Measurements from ENCODE around the gene ANO10. TPM values are rescaled to one million over a fixed set of nuclear protein-coding genes. Genes with fewer than 3 reads are reported as not detected.
A peak's percentile ranks its signal among the peaks of the same experiment; 100 is the strongest.
"Not testable (repeated sequence)": the region's sequence is repeated elsewhere in the genome, so short reads cannot be mapped to it uniquely, and the experiment has no call there.

The ANO10 gene
- 17.2 TPM for total RNA-seq (2013)
- polyA plus RNA-seq (10 to 100 TPM; 11.2 to 24.8 (median 21.6) TPM), polyA minus RNA-seq (10.1 and 11.6 TPM in 2 replicates), total RNA-seq (9.6 to 29.7 (median 23.5) reads per million in 11 experiments)

DNA sequence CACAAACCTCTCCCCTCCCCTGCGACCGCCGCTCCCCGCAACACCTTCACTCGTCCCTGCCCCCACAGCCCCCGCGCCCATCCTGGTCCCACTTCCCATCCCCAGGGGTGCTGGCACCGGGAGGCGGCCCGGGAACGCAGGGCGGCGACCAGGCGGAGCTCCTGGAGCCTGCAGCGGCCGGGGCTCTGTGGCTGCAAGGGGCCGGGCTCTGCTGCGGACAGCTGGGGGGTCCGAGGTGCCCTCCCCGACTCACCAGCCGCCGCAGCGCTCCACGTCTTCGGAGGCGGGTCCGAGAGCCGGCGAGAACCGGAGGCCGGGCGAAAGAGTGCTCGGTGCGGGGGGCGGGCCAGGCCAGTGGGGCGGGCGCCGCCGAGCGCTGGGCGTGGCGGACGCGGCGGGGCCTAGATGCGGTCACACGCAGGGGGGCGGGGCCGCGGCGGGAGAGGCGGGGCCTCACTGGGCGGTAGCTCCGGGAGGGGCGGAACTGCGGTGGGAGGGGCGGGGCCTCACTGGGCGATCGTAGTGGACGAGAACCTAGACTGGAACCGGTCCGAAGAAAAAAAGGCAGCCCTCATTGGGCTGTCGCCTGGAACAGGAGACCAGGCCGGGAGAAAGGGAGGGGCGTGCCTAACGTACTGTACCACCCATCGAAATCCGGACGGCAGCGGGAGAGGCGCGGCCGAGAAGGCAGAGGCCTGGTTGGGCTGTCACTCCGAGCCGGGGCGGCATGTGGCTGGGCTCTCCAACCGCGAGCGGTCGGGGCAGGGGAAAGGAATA, at the start of gene ANO10:
Gene ANO10, minus strand, starts transcription at position 356 of the 777 bp plus-strand sequence. CDS start 16,159 bp downstream, outside the sequence.
- Histone ChIP-seq H4K20me1 (ENCODE audit: insufficient read depth, low read length) (no peaks in the 10 kb centered on the region), H2AFZ (ENCODE audit: insufficient read depth, low read depth, low read length, poor library complexity, severe bottlenecking) (peak within 1 kb of the TSS; percentile 98), H3K27ac (ENCODE audit: low read depth in 1 of 2, low read length in 2 of 2) (peak within 1 kb of the TSS; percentile 71 to 78), H3K79me2 (ENCODE audit: insufficient read depth, low read length) (peaks cover 25% of the 10 kb centered on the region), H3K4me3 (replicated peaks in 1 of 3; ENCODE audit: low read depth in 2 of 3, low read length in 3 of 3) (peak within 1 kb of the TSS; percentile 76 to 92 (median 79)), H3K4me2 (replicated peaks; ENCODE audit: extremely low read depth, low read length, poor library complexity, severe bottlenecking) (peak within 1 kb of the TSS; percentile 88), H3K9ac (ENCODE audit: insufficient read depth, low read length, poor library complexity, severe bottlenecking) (peak within 1 kb of the TSS; percentile 86), H3K4me1 (ENCODE audit: control insufficient read depth in 1 of 2, insufficient read depth in 2 of 2, low read length in 2 of 2) (peaks cover 20 to 35% of the 10 kb centered on the region in 2 donors), H3K9me3 (replicated peaks in 1 of 2; ENCODE audit: control insufficient read depth in 1 of 2, insufficient read depth in 1 of 2, low read length in 2 of 2) (no peaks in the 10 kb centered on the region), H3K27me3 (ENCODE audit: control insufficient read depth in 2 of 2, insufficient read depth in 2 of 2, low read length in 2 of 2) (no peaks in the 10 kb centered on the region), H3K36me3 (replicated peaks in 1 of 2; ENCODE audit: control insufficient read depth in 1 of 2, insufficient read depth in 2 of 2, low read length in 2 of 2) (no peaks in the 10 kb centered on the region)
- Mint-ChIP-seq H3K9me3 (peaks cover 0 to 3% (median 0%) of the 10 kb centered on the region in 7 donors), H3K27ac (peak within 1 kb of the TSS; percentile 90 to 95 (median 92)), H3K27me3 (ENCODE audit: low read depth in 3 of 3) (peaks cover 0 to 4% (median 2%) of the 10 kb centered on the region in 3 donors), H3K4me3 (peak within 1 kb of the TSS; percentile 92 to 97), H3K36me3 (peaks cover 1 to 4% of the 10 kb centered on the region in 2 donors), H3K4me1 (peaks cover 35% of the 10 kb centered on the region)
- intact Hi-C loops (cut with micrococcal nuclease) = loop anchor here (2.0 to 10.0 kb wide), 4 partner anchors 65 to 1017 kb away; partner anchors contain the start of genes ABHD5 (in 1 of the 2) and NKTR (in 1 of the 2)
- TF ChIP-seq, protein P1, sequence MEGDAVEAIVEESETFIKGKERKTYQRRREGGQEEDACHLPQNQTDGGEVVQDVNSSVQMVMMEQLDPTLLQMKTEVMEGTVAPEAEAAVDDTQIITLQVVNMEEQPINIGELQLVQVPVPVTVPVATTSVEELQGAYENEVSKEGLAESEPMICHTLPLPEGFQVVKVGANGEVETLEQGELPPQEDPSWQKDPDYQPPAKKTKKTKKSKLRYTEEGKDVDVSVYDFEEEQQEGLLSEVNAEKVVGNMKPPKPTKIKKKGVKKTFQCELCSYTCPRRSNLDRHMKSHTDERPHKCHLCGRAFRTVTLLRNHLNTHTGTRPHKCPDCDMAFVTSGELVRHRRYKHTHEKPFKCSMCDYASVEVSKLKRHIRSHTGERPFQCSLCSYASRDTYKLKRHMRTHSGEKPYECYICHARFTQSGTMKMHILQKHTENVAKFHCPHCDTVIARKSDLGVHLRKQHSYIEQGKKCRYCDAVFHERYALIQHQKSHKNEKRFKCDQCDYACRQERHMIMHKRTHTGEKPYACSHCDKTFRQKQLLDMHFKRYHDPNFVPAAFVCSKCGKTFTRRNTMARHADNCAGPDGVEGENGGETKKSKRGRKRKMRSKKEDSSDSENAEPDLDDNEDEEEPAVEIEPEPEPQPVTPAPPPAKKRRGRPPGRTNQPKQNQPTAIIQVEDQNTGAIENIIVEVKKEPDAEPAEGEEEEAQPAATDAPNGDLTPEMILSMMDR (IDR thresholded peaks at IDR 0.05) = no peak
- DNase-seq = peak; percentile 97 to 99 (median 99)
- WGBS (ENCODE audit: insufficient coverage) = 0% methylated on average over 70 of the region's 80 CpGs

- no peaks in the 10 kb centered on the region for H3K9me3 ChIP-seq (replicated peaks in 1 of 2; ENCODE audit: control insufficient read depth in 1 of 2, insufficient read depth in 1 of 2, low read length in 2 of 2)
- DNase-seq = no peak
- WGBS (ENCODE audit: insufficient coverage) = 100% methylated on average over 1 of the region's 5 CpGs
- no peak overlapping the region for H2AFZ ChIP-seq (ENCODE audit: insufficient read depth, low read depth, low read length, poor library complexity, severe bottlenecking)
- no peaks in the 10 kb centered on the region for H4K20me1 ChIP-seq (ENCODE audit: insufficient read depth, low read length)
- H3K36me3 ChIP-seq (replicated peaks in 1 of 2; ENCODE audit: control insufficient read depth in 1 of 2, insufficient read depth in 2 of 2, low read length in 2 of 2) = no peaks in the 10 kb centered on the region
- TF ChIP-seq, protein P1 (IDR thresholded peaks at IDR 0.05) = no peak
- no peak overlapping the region for H3K4me3 Mint-ChIP-seq
- H3K9me3 Mint-ChIP-seq = no peaks in the 10 kb centered on the region
- intact Hi-C loops (cut with micrococcal nuclease) = no loop called here
- H3K79me2 ChIP-seq (ENCODE audit: insufficient read depth, low read length) = no peaks in the 10 kb centered on the region
- H3K4me2 ChIP-seq (replicated peaks; ENCODE audit: extremely low read depth, low read length, poor library complexity, severe bottlenecking) = no peak overlapping the region
- H3K9ac ChIP-seq (ENCODE audit: insufficient read depth, low read length, poor library complexity, severe bottlenecking) = no peak overlapping the region
- no peaks in the 10 kb centered on the region for H3K27me3 ChIP-seq (ENCODE audit: control insufficient read depth in 2 of 2, insufficient read depth in 2 of 2, low read length in 2 of 2)
- peaks cover 0 to 5% (median 2%) of the 10 kb centered on the region in 3 donors for H3K27me3 Mint-ChIP-seq (ENCODE audit: low read depth in 3 of 3)
- H3K4me3 ChIP-seq (replicated peaks in 1 of 3; ENCODE audit: low read depth in 2 of 3, low read length in 3 of 3) = no peak overlapping the region
- H3K27ac Mint-ChIP-seq = no peak overlapping the region
- no peaks in the 10 kb centered on the region for H3K4me1 Mint-ChIP-seq
- no peaks in the 10 kb centered on the region for H3K36me3 Mint-ChIP-seq
- H3K4me1 ChIP-seq (ENCODE audit: control insufficient read depth in 1 of 2, insufficient read depth in 2 of 2, low read length in 2 of 2) = peaks cover 0 to under 1% of the 10 kb centered on the region in 2 donors
- H3K27ac ChIP-seq (ENCODE audit: low read depth in 1 of 2, low read length in 2 of 2) = no peak overlapping the region
Measured at GRCh38 chr3:43670635-43671522, 49.1 kb upstream of the ANO10 start.

DNA sequence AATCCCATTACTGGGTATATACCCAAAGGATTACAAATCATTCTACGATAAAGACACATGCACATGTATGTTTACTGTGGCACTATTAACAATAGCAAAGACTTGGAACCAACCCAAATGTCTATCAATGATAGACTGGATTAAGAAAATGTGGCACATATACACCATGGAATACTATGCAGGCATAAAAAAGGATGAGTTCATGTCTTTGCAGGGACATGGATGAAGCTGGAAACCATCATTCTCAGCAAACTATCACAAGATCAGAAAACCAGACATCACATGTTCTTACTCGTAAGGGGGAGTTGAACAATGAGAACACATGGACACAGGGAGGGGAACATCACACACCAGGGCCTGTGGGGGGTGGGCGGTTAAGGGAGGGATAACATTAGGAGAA, 43.2 kb upstream of the ANO10 start:
- H3K27ac Mint-ChIP-seq; H3K36me3 ChIP-seq (replicated peaks in 1 of 2; ENCODE audit: control insufficient read depth in 1 of 2, insufficient read depth in 2 of 2, low read length in 2 of 2); H2AFZ ChIP-seq (ENCODE audit: insufficient read depth, low read depth, low read length, poor library complexity, severe bottlenecking); H3K27me3 ChIP-seq (ENCODE audit: control insufficient read depth in 2 of 2, insufficient read depth in 2 of 2, low read length in 2 of 2); H3K4me1 ChIP-seq (ENCODE audit: control insufficient read depth in 1 of 2, insufficient read depth in 2 of 2, low read length in 2 of 2); H3K4me3 Mint-ChIP-seq; H3K4me2 ChIP-seq (replicated peaks; ENCODE audit: extremely low read depth, low read length, poor library complexity, severe bottlenecking); H3K27ac ChIP-seq (ENCODE audit: low read depth in 1 of 2, low read length in 2 of 2); H3K36me3 Mint-ChIP-seq; H3K79me2 ChIP-seq (ENCODE audit: insufficient read depth, low read length); H3K4me1 Mint-ChIP-seq; H3K9ac ChIP-seq (ENCODE audit: insufficient read depth, low read length, poor library complexity, severe bottlenecking); H4K20me1 ChIP-seq (ENCODE audit: insufficient read depth, low read length); H3K9me3 ChIP-seq (replicated peaks in 1 of 2; ENCODE audit: control insufficient read depth in 1 of 2, insufficient read depth in 1 of 2, low read length in 2 of 2); H3K27me3 Mint-ChIP-seq (ENCODE audit: low read depth in 3 of 3); intact Hi-C loops (cut with micrococcal nuclease); H3K4me3 ChIP-seq (replicated peaks in 1 of 3; ENCODE audit: low read depth in 2 of 3, low read length in 3 of 3); DNase-seq: not testable (repeated sequence)
- H3K9me3 Mint-ChIP-seq = peaks cover 4 to 24% (median 9%) of the 10 kb centered on the region in 7 donors
- no CpG with 5 or more reads among the region's 3 CpGs for WGBS (ENCODE audit: insufficient coverage)
